NCI-H748 (cell line): ENCODE measurements around the gene RSKR.
A peak's percentile ranks its signal among the peaks of the same experiment; 100 is the strongest.
"Not testable (repeated sequence)": the region's sequence is repeated elsewhere in the genome, so short reads cannot be mapped to it uniquely, and the experiment has no call there.

Experiments used
- DNase-seq: peaks from one replicate; lab custom pipeline; 2025; ENCODE audit not compliant: unreplicated experiment; lab: John Stamatoyannopoulos, UW

The RSKR gene

GRCh38 chr17:28624148-28624547, 10.2 kb upstream of the RSKR start:
- no peak for DNase-seq

GRCh38 chr17:28623696-28624095, 9.7 kb upstream of the RSKR start:
- DNase-seq = no peak

GRCh38 chr17:28622186-28622585, 8.2 kb upstream of the RSKR start:
- DNase-seq = no peak

GRCh38 chr17:28620010-28620409, 6.0 kb upstream of the RSKR start:
- DNase-seq = no peak

- no peak for DNase-seq
Measured at GRCh38 chr17:28618464-28618863, 4.5 kb upstream of the RSKR start.

- no peak for DNase-seq
Measured at GRCh38 chr17:28616281-28616680, 2.3 kb upstream of the RSKR start.

GRCh38 chr17:28615260-28615940, 1.4 kb upstream of the RSKR start:
- DNase-seq = no peak

GRCh38 chr17:28612936-28613872, 781 bp downstream of the RSKR start:
- peak; percentile 57 for DNase-seq

- peak; percentile 37 for DNase-seq
Measured at GRCh38 chr17:28612531-28612930, 1.5 kb downstream of the RSKR start.

- no peak for DNase-seq
Measured at GRCh38 chr17:28610376-28610775, 3.6 kb downstream of the RSKR start.

- not testable (repeated sequence) for DNase-seq
Measured at GRCh38 chr17:28604031-28604430, 10.0 kb downstream of the RSKR start.

- DNase-seq = peak; percentile 79
Measured at GRCh38 chr17:28599311-28600184, 14.4 kb downstream of the RSKR start.

GRCh38 chr17:28598799-28599310, 15.1 kb downstream of the RSKR start, which contains the start of gene SPAG5:
Gene SPAG5 (minus strand): TSS chr17:28599025. CDS start chr17:28598946, 79 bp downstream.
- DNase-seq = peak; percentile 98

- DNase-seq = peak; percentile 44
Measured at GRCh38 chr17:28598389-28598788, 15.6 kb downstream of the RSKR start.

GRCh38 chr17:28597606-28598383, 16.2 kb downstream of the RSKR start:
- peak; percentile 38 for DNase-seq

- no peak for DNase-seq
Measured at GRCh38 chr17:28592260-28592659, 21.7 kb downstream of the RSKR start.

GRCh38 chr17:28585851-28586250, 28.1 kb downstream of the RSKR start:
- DNase-seq = no peak

GRCh38 chr17:28584434-28584833, 29.6 kb downstream of the RSKR start:
- DNase-seq = no peak

GRCh38 chr17:28582513-28582912, 31.5 kb downstream of the RSKR start:
- no peak for DNase-seq

GRCh38 chr17:28580959-28581358, 33.0 kb downstream of the RSKR start:
- DNase-seq = no peak
